Glutamatergic neuron (in vitro differentiated cells): ENCODE data around the gene ACHE. TPM values are rescaled to one million over a fixed set of nuclear protein-coding genes. Genes with fewer than 3 reads are reported as not detected.

Source experiments
- DNase-seq: peaks from one replicate; pipeline ENCODE4 v3.0.0; 2022
- H3K27ac Mint-ChIP-seq: one replicate; pipeline ENCODE4 v1.8.0; 2020; ENCODE audit warnings: mild to moderate bottlenecking, mixed read lengths, inconsistent platforms; ENCODE audit not compliant: unreplicated experiment
- H3K27me3 Mint-ChIP-seq: one replicate; pipeline ENCODE4 v1.8.0; 2020; ENCODE audit warnings: mild to moderate bottlenecking, moderate library complexity, mixed read lengths, inconsistent platforms; ENCODE audit not compliant: unreplicated experiment
- H3K36me3 Mint-ChIP-seq: one replicate; pipeline ENCODE4 v1.8.0; 2020; ENCODE audit warnings: mild to moderate bottlenecking, mixed read lengths, inconsistent platforms; ENCODE audit not compliant: unreplicated experiment
- H3K4me1 Mint-ChIP-seq: one replicate; pipeline ENCODE4 v1.8.0; 2020; ENCODE audit warnings: mild to moderate bottlenecking, low read depth, mixed read lengths, inconsistent platforms; ENCODE audit not compliant: unreplicated experiment
- H3K4me3 Mint-ChIP-seq: one replicate; pipeline ENCODE4 v1.8.0; 2020; ENCODE audit warnings: mild to moderate bottlenecking, mixed read lengths, inconsistent platforms; ENCODE audit not compliant: unreplicated experiment
- H3K9me3 Mint-ChIP-seq: one replicate; pipeline ENCODE4 v1.8.0; 2020; ENCODE audit warnings: mild to moderate bottlenecking, moderate library complexity, mixed read lengths, inconsistent platforms; ENCODE audit not compliant: unreplicated experiment
- CTCF ChIP-seq: fragments of 200-600 bp; sonication (generic); IDR thresholded peaks from one replicate; pipeline ENCODE4 v1.5.0; 2021; ENCODE audit not compliant: partially characterized antibody, unreplicated experiment
- total RNA-seq: library from RNA; stranded (reverse); fragmentation: NEBNext Ultra II Directional; extraction: Animal tissue kit (Norgen Biotek cat#: 25700); gene quantifications from one replicate; pipeline ENCODE4 v1.2.1, GENCODE V29; 2021; ENCODE audit not compliant: unreplicated experiment

ACHE gene
- total RNA-seq, 1 donor from 2014 or later, result 30.0 TPM

DNA sequence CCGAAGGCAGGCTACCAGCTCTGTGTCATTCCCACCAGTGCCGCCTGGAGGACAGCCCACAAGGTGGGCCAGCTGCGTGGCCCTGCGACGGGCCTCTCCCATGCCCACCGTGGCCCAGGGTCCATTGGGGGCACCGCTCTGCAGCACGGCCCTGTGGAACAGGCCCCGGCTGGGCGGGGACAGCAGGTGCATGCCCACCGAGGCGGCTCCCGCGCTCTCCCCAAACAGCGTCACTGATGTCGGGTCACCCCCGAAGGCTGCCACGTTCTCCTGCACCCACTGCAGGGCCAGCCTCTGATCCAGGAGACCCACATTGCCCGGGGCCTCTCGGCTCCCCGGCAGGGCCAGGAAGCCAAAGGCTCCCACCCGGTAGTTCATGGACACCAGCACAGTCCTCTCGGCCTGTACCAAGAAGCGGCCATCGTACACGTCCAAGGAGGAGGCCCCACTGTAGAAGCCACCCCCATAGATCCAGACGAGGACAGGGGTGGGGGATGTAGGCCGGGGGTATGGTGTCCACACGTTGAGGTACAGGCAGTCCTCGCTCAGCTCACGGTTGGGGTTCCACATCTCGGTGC lies 2.3 kb downstream of the ACHE start:
- Mint-ChIP-seq H3K9me3 (peaks cover 17% of the 10 kb centered on the region), H3K4me1 (peaks cover 13% of the 10 kb centered on the region), H3K27me3 (peaks cover 17% of the 10 kb centered on the region), H3K36me3 (no peaks in the 10 kb centered on the region), H3K4me3 (no peak overlapping the region), H3K27ac (no peak overlapping the region)
- TF ChIP-seq CTCF, result no peak
- DNase-seq, result no peak

DNA sequence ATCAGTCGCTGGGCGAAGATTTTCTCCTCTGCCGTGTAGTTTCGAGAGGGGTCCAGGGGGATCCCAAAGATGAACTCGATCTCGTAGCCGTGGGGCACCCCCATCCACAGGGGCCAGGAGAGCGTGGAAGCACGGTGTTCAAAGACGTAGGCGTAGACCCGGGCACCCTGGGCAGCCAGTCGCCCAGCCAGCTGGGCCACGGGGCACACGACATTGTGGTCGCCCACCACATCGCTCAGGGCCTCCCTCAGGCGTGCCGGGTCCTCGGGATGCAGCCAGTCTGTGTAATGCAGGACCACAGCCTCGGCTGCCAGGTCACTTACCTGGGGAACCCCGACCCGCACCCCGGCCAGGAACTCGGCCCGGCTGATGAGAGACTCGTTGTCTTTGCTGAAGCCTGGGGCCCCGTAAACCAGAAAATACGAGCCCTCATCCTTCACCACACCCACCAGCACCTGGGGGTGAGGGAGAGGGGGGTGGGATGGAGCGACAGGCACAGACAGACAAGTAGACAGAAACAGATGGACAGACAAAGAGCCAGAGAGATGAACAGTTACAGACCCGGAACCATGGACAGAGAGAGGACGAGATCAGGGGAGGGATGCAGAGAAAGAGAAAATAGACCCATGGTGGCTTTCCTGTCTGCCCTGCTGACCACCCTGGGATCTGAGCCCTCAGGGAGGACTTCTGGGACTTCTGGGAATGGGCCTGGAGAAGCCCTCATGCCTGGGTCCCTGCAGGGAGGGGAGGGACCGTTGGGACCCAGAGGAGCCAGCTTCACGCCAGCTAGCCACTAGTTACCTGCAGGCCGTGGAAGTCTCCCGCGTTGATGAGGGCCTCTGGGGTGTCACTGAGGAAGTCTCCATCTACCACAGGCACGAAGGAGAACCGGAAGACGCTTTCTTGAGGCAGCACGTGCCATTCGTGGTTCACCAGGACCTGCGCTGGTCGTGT lies 3.0 kb downstream of the ACHE start:
- peaks cover 16% of the 10 kb centered on the region for H3K9me3 Mint-ChIP-seq
- DNase-seq, result no peak

GRCh38 chr7:100891568-100892247 lies 4.0 kb downstream of the ACHE start:
- no peak for TF ChIP-seq CTCF
- Mint-ChIP-seq H3K4me1 (peaks cover 17% of the 10 kb centered on the region), H3K4me3 (peak overlapping the region; percentile 86), H3K36me3 (no peaks in the 10 kb centered on the region), H3K27me3 (peaks cover 22% of the 10 kb centered on the region), H3K27ac (peak overlapping the region; percentile 91), H3K9me3 (peaks cover 18% of the 10 kb centered on the region)
- DNase-seq, result no peak

More for the DNA sequence above, 3.0 kb downstream of the ACHE start:
- peaks cover 16% of the 10 kb centered on the region for H3K4me1 Mint-ChIP-seq
- H3K36me3 Mint-ChIP-seq, result no peaks in the 10 kb centered on the region
- H3K4me3 Mint-ChIP-seq, result peak overlapping the region; percentile 61
- no peak for TF ChIP-seq CTCF
- H3K27me3 Mint-ChIP-seq, result peaks cover 22% of the 10 kb centered on the region
- H3K27ac Mint-ChIP-seq, result no peak overlapping the region

DNA sequence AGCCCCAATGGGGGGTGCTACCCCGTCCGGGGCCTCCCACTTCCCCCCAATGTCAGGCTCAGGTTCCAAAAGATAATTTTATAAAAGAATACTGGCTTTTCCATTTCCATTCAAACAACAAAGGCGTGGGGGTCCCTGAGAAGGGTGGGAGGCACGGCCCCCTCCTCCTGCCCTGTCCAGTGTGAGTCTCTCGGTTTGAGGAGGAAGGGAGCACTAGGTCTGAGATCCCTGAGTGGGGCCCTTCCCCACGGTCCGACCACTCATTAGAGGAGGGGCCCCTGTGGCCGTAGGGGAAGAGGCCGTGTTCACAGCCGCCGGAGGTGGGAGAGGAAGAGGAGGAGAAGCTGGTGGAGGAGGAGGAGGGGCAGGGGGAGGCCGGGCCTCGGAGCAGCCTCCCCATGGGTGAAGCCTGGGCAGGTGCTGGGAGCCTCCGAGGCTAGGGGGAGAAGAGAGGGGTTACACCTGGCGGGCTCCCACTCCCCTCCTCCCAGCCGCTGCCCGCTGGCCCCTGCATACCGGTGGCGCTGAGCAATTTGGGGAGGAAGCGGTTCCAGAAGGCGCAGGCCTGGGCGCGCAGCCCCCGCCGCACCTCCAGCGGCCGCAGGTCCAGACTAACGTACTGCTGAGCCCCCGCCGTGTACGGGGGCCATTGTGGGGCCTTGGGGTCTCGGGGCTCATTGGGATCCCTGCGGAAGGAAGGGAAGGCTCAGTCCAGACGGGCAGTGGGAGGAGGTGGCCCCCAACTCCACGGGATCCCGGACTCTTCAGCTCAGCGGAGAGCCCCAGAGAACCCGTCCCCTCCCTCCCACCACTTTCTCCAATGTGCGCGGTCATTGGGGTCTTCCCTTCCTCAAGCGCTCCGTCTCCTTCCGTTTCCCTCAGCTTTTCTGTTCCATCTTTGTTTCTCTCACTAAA lies 4.8 kb downstream of the ACHE start:
- TF ChIP-seq CTCF, result no peak
- Mint-ChIP-seq H3K9me3 (peaks cover 14% of the 10 kb centered on the region), H3K27ac (peak overlapping the region; percentile 94), H3K4me3 (peak overlapping the region; percentile 90), H3K36me3 (no peaks in the 10 kb centered on the region), H3K27me3 (peaks cover 16% of the 10 kb centered on the region), H3K4me1 (peaks cover 12% of the 10 kb centered on the region)
- DNase-seq, result peak; percentile 24
